ENCODE results near the gene MUC20. TPM values are rescaled to one million over a fixed set of nuclear protein-coding genes. Genes with fewer than 3 reads are reported as not detected.

The MUC20 gene
- total RNA-seq, 1 experiment from 2014 or later = not detected

DNA sequence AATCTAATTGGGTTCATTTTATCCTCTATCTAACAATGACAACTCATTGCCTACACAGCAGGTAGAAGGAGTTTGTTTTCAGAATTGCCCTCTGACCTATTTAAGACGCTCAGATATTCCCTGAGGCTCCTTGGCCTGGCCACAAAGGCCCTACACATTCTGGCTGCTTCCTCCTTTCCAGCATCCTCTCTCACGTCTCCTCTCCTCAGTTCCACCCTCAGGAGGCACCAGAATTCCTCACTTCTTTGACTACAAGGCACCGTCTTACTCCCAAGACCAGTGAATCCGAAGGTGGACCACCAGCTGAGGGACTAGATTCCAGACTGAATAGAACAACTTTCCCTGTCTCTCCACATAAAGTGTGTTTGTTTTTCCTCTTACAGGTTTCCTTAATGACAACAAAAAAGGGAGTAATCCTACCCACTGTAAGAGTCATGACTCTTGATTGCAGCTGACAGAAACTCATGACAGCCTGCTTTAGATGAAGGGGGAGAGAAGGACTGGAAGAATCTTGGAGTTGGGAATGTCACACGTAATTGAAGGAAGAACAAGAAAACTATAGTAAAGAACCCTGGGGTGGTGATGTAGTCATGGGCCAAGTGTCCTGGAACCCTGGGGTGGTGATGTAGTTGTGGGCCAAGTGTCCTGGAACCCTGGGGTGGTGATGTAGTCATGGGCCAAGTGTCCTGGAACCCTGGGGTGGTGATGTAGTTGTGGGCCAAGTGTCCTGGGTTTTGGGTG lies 22.0 kb upstream of the MUC20 start:
- H4K5ac ChIP-seq (ENCODE audit: insufficient read length, low read depth, low read length) = no peak overlapping the region
- DNase-seq = no peak
- H3K79me1 ChIP-seq (ENCODE audit: insufficient read depth, low read depth, low read length, poor library complexity, severe bottlenecking) = no peaks in the 10 kb centered on the region
- TF ChIP-seq, protein P1, sequence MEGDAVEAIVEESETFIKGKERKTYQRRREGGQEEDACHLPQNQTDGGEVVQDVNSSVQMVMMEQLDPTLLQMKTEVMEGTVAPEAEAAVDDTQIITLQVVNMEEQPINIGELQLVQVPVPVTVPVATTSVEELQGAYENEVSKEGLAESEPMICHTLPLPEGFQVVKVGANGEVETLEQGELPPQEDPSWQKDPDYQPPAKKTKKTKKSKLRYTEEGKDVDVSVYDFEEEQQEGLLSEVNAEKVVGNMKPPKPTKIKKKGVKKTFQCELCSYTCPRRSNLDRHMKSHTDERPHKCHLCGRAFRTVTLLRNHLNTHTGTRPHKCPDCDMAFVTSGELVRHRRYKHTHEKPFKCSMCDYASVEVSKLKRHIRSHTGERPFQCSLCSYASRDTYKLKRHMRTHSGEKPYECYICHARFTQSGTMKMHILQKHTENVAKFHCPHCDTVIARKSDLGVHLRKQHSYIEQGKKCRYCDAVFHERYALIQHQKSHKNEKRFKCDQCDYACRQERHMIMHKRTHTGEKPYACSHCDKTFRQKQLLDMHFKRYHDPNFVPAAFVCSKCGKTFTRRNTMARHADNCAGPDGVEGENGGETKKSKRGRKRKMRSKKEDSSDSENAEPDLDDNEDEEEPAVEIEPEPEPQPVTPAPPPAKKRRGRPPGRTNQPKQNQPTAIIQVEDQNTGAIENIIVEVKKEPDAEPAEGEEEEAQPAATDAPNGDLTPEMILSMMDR (conservative IDR thresholded peaks at IDR 0.05) = no peak
- H3K4me2 ChIP-seq (ENCODE audit: insufficient read depth, insufficient read length, low read length) = no peak overlapping the region
- Mint-ChIP-seq H3K9me3 (no peaks in the 10 kb centered on the region; a peak in 1 of 5 replicates), H3K27me3 (ENCODE audit: low read depth) (peaks cover 12% of the 10 kb centered on the region), H3K4me1 (peaks cover 26 to 29% of the 10 kb centered on the region in 2 experiments), H3K4me3 (no peak overlapping the region), H3K36me3 (ENCODE audit: insufficient read depth in 1 of 3, low read depth in 3 of 3) (peaks cover 0 to 17% (median 3%) of the 10 kb centered on the region in 3 experiments; a peak in 6 of 7 replicates), H3K27ac (peak overlapping the region in 2 of 3 experiments; percentile 53 to 59; a peak in 4 of 7 replicates)
- no peaks in the 10 kb centered on the region for H3K79me2 ChIP-seq (ENCODE audit: insufficient read depth, low read length)
- no peak overlapping the region for H4K91ac ChIP-seq (ENCODE audit: insufficient read length, low read depth, low read length)
- no CpG with 5 or more reads among the region's 5 CpGs for WGBS (ENCODE audit: extremely low coverage, insufficient read length, low lambda C conversion rate)
- H2AK5ac ChIP-seq (ENCODE audit: insufficient read length, low read length) = no peak overlapping the region
- peaks cover 8% of the 10 kb centered on the region; the same call in 1 of the 2 replicates for H3K4me1 ChIP-seq (ENCODE audit: insufficient read depth, low read length)
- no peaks in the 10 kb centered on the region for H3K27me3 ChIP-seq (ENCODE audit: insufficient read depth, low read length)
- H3K9ac ChIP-seq (ENCODE audit: extremely low read depth, insufficient read length, low read length) = no peak overlapping the region
- no peak overlapping the region for H2BK5ac ChIP-seq (ENCODE audit: insufficient read length, low read length)
- no peak overlapping the region for H2BK120ac ChIP-seq (ENCODE audit: low read depth, low read length, poor library complexity, severe bottlenecking)
- no peaks in the 10 kb centered on the region for H3K9me3 ChIP-seq (ENCODE audit: control insufficient read depth, low read depth, low read length)
- H3K18ac ChIP-seq (ENCODE audit: insufficient read length, low read depth, low read length) = no peak overlapping the region
- no peak overlapping the region for H2BK20ac ChIP-seq (ENCODE audit: low read depth, low read length, poor library complexity, severe bottlenecking)
- no peaks in the 10 kb centered on the region for H3K23me2 ChIP-seq (ENCODE audit: insufficient read length, low read depth, low read length, poor library complexity, severe bottlenecking)
- no peak overlapping the region for H3K56ac ChIP-seq (ENCODE audit: insufficient read length, low read depth, low read length)
- no peak overlapping the region for H2AFZ ChIP-seq (ENCODE audit: low read length)
- no peak overlapping the region for H2BK12ac ChIP-seq (ENCODE audit: insufficient read length, low read depth, low read length)
- H3K27ac ChIP-seq (ENCODE audit: insufficient read length, low read depth, low read length) = no peak overlapping the region
- H3K4ac ChIP-seq (ENCODE audit: low read depth, low read length) = no peak overlapping the region
- no peaks in the 10 kb centered on the region for H4K20me1 ChIP-seq (ENCODE audit: control insufficient read depth, insufficient read depth, insufficient read length)
- H3K23ac ChIP-seq (ENCODE audit: insufficient read length, low read depth, low read length) = no peak overlapping the region
- H3K14ac ChIP-seq (ENCODE audit: insufficient read depth, low read length) = no peak overlapping the region
- H3T11ph ChIP-seq (ENCODE audit: low read length) = no peak overlapping the region
- H4K8ac ChIP-seq (replicated peaks; ENCODE audit: insufficient read length, low read depth, low read length) = no peak overlapping the region
- H2BK15ac ChIP-seq (ENCODE audit: low read depth, low read length) = no peak overlapping the region

Data from H9 (cell line).